Cerebellar nuclear complex (tissue), 1 donor: ENCODE measurements around the gene CASQ2.
A peak's percentile ranks its signal among the peaks of the same experiment; 100 is the strongest.

ENCODE experiments used
- DNase-seq, 2 experiments: peaks; one replicate each; lab custom pipeline; 2025; lab: John Stamatoyannopoulos, UW

Gene CASQ2

DNA sequence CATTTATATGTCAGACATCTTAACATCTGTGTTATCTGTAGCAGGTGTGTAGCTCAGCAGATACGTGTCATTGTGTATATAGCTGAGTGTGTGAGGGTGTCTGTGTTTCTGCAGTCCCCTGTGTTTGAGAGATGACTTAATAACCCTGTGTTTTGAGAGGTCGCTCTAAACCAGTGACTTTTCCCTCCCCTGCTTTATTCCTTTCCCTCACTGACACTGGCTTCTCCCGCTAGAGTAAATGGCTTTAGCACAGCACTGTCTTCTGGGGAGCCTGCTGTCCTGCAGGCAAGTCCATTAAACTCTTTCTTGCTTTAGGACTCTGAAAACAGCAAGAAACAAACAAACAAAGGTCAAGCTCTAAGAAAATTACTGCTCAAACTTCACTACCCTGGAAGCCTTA lies 73.7 kb downstream of the CASQ2 start:
- no peak for DNase-seq

DNA sequence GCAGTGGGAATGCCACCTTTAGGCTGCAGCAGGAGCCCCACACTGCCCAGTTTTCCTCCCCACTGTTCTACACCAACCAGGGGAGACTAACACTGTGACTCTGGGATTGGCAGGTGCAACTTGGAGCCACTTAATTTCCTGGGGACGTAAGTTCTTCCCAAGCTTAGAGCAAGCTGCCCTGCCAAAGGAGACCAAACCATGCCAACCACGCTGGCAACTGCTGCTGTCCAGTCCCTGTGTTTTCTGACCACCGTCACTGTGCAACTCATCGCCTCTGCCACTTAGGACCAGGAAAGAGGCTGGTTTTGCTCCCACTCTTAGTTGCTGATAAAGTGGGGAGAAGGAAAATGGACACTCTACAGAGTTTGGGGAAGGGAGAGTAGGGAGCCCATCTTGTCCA lies 76.3 kb downstream of the CASQ2 start:
- DNase-seq = no peak

DNA sequence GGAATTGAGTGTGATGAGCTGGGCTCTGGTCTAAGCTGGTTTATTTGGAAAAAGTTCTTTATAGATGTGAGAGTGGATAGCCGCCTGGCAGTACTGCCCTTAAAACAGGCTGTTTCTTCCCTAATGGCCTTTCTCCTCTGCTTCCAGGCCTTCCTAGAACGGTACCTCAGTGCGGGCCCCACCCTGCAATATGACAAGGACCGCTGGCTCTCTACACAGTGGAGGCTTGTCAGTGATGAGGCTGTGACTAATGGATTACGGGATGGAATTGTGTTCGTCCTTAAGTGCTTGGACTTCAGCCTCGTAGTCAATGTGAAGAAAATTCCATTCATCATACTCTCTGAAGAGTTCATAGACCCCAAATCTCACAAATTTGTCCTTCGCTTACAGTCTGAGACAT lies 77.5 kb downstream of the CASQ2 start:
- DNase-seq = no peak

DNA sequence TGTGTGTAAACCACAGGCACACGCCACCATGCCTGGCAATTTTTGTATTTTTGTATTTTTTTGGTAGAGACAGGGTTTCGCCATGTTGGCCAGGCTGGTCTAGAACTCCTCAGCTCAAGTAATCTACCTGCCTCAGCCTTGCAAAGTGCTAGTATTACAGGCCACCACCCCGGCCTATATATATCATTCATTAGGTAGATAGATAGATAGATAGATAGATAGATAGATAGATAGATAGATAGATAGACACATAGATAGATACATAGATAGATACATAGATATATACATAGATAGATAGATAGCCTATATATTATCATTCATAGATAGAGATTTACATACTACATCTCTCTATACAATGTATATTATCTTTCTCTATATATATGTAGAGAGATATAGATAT lies 80.8 kb downstream of the CASQ2 start:
- no peak for DNase-seq

DNA sequence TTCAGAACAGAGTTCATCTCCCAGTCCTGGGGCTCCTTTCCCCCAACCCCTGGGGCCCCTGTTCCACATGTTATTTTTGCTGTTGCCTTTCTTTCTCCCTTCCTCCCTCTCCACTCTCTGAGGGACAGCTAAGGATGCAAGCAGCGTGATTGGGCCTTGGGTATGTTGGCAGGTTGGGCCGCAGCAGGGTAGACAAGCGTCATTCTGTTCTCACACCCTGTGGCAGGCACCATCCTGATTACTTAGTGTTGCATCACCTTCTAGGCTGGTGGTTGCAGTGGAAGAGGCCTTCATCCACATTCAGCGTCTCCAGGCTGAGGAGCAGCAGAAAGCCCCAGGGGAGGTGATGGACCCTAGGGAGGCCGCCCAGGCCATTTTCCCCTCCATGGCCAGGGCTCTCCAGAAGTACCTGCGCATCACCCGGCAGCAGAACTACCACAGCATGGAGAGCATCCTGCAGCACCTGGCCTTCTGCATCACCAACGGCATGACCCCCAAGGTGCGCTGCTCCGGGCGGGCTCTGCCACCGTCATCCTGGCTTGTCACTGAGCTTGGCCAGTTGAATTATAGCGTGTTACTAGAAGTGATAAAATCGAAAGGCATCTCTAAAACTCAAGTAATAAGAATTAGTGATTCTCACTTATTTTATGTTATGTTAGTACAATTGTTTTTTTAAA lies 83.3 kb downstream of the CASQ2 start:
- DNase-seq = no peak

DNA sequence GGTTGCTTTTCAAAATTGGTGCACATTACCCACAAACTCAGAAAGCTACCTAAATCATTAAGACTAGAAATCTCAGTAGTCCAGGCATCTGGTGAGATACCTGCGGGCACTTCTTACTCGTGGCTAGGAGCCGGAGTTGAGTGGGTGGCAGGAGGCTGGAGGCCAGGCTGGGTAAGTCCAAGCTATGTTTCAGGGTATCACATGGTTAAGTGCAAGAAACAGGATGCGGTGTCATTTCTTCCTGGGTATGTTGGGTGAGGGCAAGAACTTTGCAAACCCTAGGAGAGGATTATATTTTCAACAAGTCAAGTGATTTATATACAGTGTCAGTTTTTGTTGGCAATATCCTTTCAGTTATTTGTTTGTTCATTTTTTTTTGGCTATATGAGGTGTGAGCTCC lies 85.7 kb downstream of the CASQ2 start:
- DNase-seq = no peak

DNA sequence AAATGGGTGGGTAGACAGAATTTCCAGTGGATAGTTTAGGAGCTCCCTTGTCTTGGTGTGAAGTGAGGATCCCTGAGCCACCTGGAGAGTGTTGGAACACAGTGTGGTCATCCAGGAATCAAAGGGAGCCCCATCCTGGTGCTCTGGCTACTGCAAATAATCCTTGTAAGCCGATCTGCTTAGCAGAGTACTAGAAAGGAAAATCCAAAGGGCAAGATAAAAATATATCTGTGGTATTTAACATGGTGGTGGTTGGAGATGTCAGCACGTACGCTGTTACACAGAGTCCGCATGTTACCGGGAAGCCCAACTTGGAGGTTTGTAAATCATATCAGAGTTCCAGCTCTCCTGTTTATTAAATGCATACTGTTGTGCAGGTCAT lies 87.8 kb downstream of the CASQ2 start:
- DNase-seq = no peak

DNA sequence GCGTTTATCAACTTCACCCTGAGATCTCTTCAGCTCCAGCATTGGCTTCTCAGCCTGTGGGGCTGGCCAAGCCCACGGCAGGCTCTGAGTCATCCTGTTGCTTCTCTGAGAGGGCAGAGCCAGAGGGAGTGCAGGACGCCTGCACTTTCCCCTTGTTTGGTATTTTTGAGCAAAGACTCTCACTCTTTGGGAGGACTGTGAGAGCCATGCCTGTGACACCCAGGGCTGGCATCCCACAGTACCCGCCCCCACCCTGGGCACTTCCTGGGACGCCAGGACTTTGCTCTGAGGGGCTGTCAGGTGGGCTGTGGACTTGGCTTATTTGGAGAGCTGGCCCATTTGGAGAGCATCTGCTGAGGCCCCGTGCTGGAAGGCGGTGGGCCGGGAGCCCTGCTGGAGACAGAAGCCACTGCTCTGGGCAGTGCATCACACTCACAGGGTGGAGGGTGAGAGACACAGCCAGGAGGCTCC lies 89.3 kb downstream of the CASQ2 start:
- no peak for DNase-seq

DNA sequence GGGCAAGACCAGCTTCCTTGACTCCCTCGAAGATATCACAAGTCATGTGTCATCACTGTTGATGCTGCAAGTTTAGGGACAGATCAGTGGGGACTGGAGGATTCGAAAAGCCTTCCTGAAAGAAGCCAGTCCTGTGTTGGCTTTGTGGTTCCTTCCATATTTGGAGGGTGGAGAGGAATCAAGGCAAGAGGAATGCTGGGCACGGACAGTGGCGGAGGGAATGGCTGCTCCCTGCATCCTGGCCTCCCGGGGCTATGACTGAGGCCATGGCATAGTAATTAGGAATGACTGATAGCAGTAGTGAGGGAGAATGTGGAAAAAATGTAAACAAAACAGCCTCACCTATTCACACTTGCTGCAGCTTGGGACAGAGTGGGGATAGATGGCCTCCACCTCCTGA lies 90.4 kb downstream of the CASQ2 start:
- DNase-seq = no peak

DNA sequence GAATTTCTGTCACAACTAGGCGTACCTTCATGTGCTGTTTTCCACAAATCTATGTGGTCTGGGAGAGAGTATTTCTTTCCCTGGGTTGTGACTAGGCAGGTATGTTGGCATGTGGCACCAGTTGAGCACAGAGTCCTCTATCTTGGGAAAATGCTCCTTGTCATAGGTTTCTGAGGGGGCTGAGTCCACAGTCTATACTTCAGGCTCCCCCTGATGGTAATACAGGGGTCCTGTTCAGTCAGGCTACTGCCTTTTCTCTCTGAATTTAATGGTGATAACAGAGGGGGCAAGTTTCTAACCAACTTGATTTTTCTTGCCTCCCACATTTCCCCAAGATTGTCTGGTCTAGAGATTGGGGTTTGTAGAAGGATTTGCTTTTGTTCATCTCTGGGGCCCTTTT lies 90.9 kb downstream of the CASQ2 start:
- no peak for DNase-seq

DNA sequence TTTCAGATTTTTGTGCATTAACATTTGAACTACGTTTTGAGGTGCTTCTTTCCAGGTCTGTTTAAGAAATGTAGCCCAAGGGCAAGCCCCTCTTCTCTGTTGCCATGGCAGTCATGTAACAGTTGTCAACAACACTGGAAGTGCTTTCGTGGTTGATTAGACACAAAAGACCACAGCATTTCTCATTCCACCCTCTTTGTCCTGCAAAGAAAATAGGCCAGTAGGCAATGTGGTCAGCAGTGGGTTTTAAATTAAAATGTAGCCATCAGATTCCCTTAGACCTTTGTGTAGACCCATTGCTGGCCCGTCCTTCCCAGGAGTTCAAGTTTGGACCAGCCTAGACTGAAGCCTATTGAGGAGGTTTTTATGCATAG lies 91.3 kb downstream of the CASQ2 start:
- no peak for DNase-seq

DNA sequence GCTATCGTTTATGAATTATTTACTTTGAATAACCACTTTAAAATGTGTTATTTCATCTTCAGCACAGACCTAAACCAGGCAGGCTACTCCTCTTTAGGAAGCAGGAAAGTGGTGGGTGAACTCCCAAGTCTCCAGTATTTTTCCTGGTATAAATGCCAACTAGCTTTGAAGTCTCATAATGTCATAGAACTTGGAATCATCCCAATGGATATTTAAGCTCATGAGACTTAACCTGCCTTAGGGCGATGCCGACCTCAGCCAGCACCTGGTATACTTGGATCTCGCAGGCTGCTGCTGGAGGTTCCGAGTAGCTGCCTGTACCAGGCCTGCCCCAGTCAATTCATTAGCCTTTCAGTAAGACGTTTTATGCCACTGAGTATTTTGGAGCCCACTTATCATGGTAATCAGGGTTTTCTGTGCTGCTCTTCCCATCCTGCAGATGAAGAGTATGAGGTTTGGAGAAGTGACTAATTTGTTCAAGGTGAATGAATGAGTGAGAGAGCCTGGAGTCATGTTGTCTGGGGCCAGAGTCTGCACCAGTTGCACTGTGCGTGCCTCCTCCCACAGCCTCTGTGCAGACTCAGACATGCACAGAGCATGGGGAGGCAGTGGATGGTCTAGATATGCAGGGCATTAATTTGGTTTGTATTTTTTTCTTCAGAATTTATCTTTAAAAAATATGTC lies 91.9 kb downstream of the CASQ2 start:
- no peak for DNase-seq

DNA sequence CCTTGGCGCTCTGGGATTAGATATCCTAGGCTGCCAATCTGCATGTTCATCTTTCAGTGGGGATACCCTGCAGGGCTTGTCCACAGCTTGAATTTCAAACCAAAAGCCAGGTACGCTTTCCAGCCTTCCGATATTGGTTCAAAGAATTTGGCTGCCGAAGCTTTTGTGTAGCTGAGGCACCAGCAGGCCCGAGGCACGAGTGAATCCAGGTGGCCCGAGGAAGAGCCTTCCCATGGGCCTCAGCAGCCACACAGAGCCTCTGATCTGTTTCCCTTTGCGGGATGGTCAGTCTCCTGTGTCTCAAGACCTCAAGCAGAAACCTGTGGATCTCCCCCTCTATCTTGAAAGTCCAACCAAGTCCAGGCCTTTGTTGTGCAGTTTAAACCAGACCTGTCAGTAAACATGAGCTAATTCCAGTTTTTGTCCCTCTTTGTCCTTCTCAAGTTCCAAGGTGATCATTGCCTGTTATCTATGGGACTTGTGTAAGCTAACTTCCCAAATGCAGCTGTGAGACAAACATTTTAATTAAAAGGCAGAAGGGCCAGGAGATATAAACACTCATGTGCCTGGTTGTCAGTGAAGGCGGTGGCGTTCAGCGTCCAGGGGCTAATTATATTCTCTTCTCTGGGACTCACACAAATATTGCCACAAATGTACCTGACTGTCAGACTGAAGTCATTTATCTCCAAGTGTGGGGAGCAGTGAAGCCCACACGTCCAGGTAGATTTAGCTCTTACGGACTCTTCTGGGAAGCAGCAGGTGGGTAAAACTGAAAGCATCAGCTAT lies 96.1 kb downstream of the CASQ2 start:
- DNase-seq = no peak

DNA sequence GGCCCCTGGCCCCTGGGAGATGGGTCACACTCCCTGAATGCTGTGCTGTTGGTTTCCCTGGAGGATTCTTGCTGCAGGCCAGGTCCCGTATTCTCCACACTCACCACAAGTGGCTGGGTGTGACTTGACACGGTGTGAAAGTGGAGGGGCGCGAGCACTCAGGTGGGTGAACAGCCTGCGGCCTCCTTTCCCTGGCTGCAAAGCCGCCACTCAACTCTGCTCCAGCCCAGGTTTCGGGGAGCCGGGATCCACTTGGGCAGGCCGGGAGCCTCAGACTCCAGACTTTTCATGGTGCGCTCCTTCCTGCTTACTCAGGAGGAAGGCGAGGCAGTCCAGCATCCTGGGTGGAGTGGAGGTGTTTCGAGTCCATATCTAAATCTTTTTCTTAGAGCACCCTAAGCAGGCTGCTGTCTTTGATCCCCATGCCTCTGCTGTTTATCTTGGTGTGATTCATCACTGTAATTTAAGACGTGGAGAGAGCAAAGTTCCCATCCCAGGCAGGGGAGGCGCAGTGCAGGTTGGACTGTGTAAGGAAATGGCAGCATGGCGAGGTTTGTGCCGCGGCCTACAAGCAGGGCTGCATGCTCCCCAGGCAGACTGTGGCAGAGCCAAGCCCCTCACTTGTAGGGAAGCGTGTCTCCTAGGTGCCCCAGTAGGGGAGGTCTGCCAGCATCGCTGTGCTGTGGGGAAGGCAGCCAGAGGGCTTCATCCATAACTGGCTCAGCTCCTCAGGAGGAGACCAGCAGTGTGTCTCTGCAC lies 97.2 kb downstream of the CASQ2 start:
- no peak for DNase-seq

DNA sequence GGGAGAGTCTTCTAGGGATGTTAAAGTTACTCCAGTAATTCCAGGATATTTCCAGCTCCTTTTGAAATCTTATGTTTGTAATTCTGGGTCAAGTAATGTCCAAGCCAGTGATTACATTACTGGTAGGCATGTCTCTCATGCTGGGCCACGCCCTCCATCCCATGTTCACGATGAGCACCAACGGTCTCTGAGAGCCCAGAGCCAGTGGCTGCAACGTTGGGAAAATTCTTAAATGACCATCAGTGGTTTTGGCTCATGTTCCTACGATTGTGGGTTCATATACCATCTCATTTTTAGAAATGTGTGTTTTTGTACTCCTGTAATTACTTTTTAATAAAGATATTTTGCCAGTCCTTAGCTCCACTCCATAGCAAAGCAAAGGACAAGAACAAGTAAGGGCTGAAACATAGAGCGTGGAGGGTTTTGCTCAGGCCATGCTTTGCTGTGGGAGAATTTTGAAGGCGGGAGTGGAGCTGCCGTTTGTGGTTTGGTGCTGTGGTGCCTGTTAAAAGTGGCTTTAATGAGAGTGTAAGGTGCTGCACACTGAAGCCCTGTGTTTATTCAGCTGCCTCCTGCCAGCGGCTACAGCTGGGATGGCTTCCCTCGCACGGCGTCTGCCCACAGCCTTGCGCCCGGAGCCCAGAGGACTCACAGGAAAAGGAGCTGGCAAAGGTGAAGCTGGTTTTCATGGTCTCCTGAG lies 97.9 kb downstream of the CASQ2 start:
- DNase-seq = no peak

DNA sequence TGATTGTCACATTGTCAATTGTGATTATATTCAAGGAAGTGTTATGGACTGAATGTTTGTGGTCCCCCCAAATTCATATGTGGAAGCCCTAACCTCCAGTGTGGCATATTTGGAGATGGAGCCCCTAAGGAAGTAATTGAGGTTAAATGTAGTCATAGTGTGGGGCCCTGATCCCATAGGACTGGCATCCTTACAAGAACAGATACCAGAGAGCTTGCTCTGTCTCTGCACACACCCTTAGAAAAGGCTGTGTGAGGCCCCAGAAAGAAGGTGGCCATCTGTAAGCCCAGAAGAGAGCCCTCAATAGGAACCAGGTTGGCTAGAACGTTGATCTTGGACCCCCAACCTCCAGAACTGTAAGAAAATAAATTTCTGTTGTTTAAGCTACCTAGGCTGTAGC lies 98.6 kb downstream of the CASQ2 start:
- no peak for DNase-seq

DNA sequence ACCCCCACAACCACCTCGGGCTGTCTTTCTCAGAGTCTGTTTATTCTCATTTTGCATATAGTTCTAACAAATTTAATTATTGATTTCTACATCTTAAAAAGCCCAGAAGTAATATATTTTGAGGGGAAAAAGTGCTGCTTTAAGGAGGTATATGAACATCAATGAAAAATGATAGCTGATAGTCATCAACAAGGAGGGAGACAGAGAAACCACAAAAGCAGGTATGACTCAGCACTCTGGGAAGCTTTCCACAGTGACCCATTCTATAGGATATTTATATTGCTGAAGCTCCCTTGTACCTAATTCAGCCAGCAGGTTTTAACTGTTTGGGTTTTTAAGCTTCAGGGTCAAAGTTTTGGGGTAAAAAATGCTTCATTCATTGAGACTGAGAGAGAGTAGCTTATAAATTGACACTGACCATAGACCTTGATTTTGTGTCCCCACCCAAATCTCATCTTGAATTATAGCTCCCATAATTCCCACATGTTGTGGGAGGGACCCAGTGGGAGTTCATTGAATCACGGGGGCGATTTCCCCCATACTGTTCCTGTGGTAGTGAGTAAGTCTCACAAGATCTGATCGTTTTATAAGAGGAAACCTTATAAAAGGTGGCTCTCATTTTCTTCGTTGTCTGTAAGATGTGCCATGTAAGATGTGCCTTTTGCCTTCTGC lies 99.4 kb downstream of the CASQ2 start:
- DNase-seq = no peak

DNA sequence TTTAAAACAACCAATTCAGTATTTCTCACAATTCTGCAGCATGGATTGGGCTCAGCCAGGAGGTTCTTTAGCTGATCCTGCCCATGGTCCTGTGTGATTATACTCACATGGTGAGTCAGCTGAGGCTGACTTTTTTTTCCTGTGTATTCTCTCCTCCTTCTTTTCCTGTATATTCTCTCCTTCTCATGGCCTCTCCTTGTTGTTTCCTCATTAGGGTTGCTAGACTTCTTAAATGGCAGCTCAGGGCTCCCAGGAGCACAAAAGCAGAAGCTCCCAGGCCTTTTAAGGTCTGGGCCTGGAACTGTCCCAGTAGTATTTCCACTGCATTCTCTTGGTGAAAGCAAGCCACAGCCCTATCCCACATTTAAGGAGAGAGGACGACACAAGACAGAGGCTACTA lies 99.9 kb downstream of the CASQ2 start:
- DNase-seq = no peak

DNA sequence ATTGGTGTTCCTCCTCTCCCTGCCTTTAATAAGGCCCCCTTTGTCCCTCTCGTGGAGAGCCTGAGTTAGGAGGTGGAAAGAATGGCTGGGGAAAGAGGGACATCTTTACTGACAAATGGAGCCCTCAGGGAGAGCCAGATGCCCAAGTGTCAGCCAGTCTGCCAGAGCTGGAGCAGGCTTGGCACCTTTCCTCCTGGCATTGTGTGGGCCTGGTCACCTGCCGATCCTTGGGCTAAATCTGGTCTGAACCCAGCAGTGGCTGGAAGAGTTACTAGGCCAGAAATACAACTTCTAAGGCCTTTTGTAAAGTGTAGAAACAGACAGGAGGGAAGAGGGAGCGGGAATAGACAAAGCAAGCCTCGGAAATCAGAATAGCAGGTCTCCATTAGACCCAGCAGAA lies 101.8 kb downstream of the CASQ2 start:
- DNase-seq = peak in 1 of 2 experiments; percentile 83

DNA sequence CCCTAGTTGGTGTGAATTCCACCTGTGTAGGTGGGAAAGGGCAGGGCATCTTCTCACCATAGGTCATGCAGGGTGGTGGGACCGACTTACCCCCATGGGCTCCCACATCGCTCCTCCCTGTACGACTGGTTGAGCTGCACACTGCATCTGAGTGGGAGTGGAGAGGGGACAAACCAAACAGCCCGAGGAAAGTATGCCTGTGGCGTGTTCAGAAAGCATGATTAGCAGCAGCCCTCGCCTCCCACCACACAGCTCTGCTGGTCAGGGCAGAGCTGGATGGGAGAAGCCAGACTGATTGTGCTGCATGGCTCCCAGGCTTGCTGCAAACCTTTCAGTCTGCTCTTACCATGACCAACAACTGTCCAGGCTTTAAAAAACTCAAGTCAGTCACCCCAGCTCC lies 102.3 kb downstream of the CASQ2 start:
- no peak for DNase-seq
